ENCODE data around the gene PGGHG. TPM values are rescaled to one million over a fixed set of nuclear protein-coding genes. Genes with fewer than 3 reads are reported as not detected.
"Not testable (repeated sequence)": the region's sequence is repeated elsewhere in the genome, so short reads cannot be mapped to it uniquely, and the experiment has no call there.

Gene PGGHG
- total RNA-seq, 2 experiments from 2014 or later, result 487 to 541 TPM

- H3K36me3 Mint-ChIP-seq (ENCODE audit: low read depth), result peaks cover 29% of the 10 kb centered on the region
- no peak for ATAC-seq
- no peak for DNase-seq
- peak within 1 kb of the TSS; percentile 30 for H3K4me3 Mint-ChIP-seq
- H3K4me1 Mint-ChIP-seq (ENCODE audit: low read depth), result peaks cover 79% of the 10 kb centered on the region
- H3K9me3 Mint-ChIP-seq (ENCODE audit: insufficient read depth), result no peaks in the 10 kb centered on the region
- peak within 1 kb of the TSS; percentile 85 for H3K27ac Mint-ChIP-seq
- POLR2A ChIA-PET, result interaction anchor here (0.7 to 5.7 kb wide), 10 partner anchors 8 to 49 kb away, joined by 3 to 54 read pairs (median 6); partner anchors contain the start of genes IFITM2 and PGGHG
- H3K27me3 Mint-ChIP-seq (ENCODE audit: low read depth), result peaks cover 9% of the 10 kb centered on the region
- CTCF ChIA-PET, result interaction anchor here (1.2 to 1.3 kb wide), 2 partner anchors 48 to 65 kb away, joined by 3 to 5 read pairs; no protein-coding TSS in a partner anchor
These were observed 10.4 kb downstream of the PGGHG start, which contains the start of gene IFITM5 for GRCh38 chr11:299081-299891. Gene IFITM5 (minus strand): TSS chr11:299526. CDS start chr11:299490, 36 bp downstream.

DNA sequence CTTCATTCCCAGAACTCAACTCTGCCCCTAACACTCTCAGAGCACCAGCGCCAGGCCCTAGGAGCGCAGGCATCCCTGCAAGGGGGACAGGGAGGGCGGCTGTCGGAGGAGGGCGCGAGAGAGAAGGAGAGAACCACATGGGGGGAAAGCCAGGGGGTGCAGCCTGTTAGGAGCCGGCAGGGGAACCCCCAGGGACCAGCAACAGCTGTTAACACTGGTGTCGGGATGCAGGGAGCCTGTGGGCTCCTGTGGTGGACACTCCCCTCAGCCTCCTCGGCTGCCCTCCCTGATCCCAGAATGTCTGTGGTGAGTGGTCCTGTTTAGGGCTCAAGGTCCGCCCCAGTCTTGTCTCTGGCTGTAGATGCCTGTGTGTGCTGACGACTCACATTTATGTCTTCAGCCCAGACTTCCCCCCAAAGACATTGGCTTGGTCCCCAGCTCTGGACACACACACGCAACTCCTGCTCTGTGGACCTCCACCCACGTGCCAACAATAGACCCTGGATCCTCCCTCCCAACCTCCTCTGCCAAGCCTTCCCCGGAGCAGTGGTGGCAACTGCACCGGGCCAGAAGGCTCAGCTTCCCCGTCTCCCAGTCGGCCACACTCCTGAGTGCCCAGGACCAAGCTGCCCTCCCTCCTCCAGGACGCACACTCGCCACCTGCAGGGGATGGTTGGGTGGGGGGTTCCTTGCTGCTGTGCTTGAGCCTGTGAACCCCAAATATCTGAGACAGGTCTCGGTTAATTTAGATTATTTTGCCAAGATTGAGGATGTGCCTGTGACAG is 11.2 kb downstream of the PGGHG start:
- ChIA-PET CTCF (interaction anchor here (1.3 to 3.2 kb wide), 2 partner anchors 50 to 149 kb away, joined by 3 to 17 read pairs; no protein-coding TSS in a partner anchor), POLR2A (interaction anchor here (0.6 to 5.7 kb wide), 7 partner anchors 9 to 56 kb away, joined by 3 to 54 read pairs (median 7); partner anchors contain the start of gene PGGHG)
- Mint-ChIP-seq H3K27me3 (ENCODE audit: low read depth) (peaks cover 9% of the 10 kb centered on the region), H3K9me3 (ENCODE audit: insufficient read depth) (no peaks in the 10 kb centered on the region), H3K4me1 (ENCODE audit: low read depth) (peaks cover 76% of the 10 kb centered on the region), H3K4me3 (no peak overlapping the region), H3K36me3 (ENCODE audit: low read depth) (peaks cover 21% of the 10 kb centered on the region), H3K27ac (peak overlapping the region; percentile 46)
- ATAC-seq, result no peak
- no peak for DNase-seq

- Mint-ChIP-seq H3K27me3 (ENCODE audit: low read depth) (peaks cover 9% of the 10 kb centered on the region), H3K9me3 (ENCODE audit: insufficient read depth) (no peaks in the 10 kb centered on the region), H3K36me3 (ENCODE audit: low read depth) (peaks cover 8% of the 10 kb centered on the region), H3K27ac (no peak overlapping the region), H3K4me3 (no peak overlapping the region), H3K4me1 (ENCODE audit: low read depth) (peaks cover 75% of the 10 kb centered on the region)
- no peak for ATAC-seq
- POLR2A ChIA-PET, result interaction anchor here (0.6 to 5.1 kb wide), 2 partner anchors 13 to 66 kb away, joined by 3 to 60 read pairs; partner anchors contain the start of gene IFITM1
- DNase-seq, result no peak
- CTCF ChIA-PET, result no interaction called here
These were observed 14.4 kb downstream of the PGGHG start for GRCh38 chr11:303363-303762.

DNA sequence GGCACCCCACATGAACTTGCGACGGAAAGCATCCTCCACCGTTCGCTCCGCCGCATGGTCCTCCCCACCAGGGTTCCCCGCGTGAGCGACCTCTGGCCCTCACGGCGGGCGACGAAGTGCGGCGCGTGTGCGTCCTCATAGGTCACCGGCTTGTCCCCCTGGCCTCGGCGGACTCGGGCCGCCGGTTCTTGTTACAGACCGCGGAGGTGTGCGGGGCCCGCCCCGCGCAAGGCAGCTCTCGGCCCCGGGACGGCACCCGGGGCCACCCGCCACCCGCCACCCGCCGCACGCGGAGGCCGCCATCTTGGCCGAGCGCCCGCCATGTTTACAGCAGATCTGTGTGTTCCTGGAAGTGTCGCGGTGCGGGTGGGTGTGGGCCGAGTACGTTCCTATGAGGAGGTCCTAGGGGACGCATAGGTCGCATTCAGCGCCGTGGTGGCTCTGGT is 15.2 kb downstream of the PGGHG start:
- DNase-seq, result no peak
- Mint-ChIP-seq H3K4me1 (ENCODE audit: low read depth) (peaks cover 68% of the 10 kb centered on the region), H3K27me3 (ENCODE audit: low read depth) (peaks cover 9% of the 10 kb centered on the region), H3K27ac (no peak overlapping the region), H3K9me3 (ENCODE audit: insufficient read depth) (no peaks in the 10 kb centered on the region), H3K4me3 (no peak overlapping the region), H3K36me3 (ENCODE audit: low read depth) (peaks cover 16% of the 10 kb centered on the region)
- no peak for ATAC-seq
- ChIA-PET CTCF (interaction anchor here (0.7 to 4.5 kb wide), 15 partner anchors 12 to 418 kb away, joined by 3 to 49 read pairs (median 5); partner anchors contain the start of genes BET1L, NLRP6, PTDSS2 and RIC8A), POLR2A (interaction anchor here (0.6 to 5.1 kb wide), 3 partner anchors 12 to 67 kb away, joined by 3 to 60 read pairs (median 8); partner anchors contain the start of gene IFITM1)

DNA sequence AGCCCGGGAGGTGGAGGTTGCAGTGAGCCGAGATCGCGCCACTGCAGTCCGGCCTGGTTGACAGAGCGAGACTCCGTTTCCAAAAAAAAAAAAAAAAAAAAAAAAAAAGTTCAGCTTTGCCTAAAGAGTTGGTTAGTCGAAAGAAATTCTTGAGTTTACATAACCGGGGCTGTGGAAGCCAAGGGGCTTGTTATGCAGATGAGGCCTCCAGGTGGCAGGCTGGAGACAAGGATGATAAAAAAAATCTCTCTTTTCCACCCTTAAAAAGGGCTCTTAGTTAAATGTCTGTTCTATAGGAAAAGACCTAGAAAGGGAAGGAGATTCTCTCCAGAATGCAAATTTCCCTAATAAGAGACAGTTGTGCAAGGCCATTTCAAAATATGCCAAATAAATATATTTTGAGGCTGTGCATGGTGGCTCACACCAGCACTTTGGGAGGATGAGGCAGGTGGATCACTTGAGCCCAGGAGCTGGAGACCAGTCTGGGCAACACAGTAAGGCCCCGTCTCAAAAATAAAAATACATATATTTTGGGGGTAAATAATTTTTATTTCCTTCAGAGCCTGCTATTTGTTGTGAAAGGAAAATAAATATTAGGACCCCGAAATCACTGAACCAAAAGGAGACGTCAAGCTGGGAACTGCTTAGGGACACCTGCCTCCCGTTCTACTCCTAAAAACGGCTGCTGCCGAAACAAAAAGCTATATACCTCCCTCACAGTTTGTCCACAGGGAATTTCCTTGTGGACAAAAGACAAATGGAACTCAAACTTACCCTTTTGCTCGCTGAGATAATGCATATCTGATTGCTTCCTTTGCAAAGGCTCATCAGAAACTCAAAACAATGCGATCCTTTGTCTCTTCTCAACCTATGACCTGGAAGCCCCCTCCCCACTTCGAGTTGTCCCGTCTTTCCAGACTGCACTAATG is 16.3 kb downstream of the PGGHG start:
- Mint-ChIP-seq H3K27me3 (ENCODE audit: low read depth) (peaks cover 9% of the 10 kb centered on the region), H3K27ac (peak overlapping the region; percentile 11), H3K4me1 (ENCODE audit: low read depth) (peaks cover 63% of the 10 kb centered on the region), H3K9me3 (ENCODE audit: insufficient read depth) (no peaks in the 10 kb centered on the region), H3K4me3 (peak overlapping the region; percentile 6), H3K36me3 (ENCODE audit: low read depth) (peaks cover 25% of the 10 kb centered on the region)
- ChIA-PET POLR2A (interaction anchor here (0.7 to 5.1 kb wide), 6 partner anchors 11 to 101 kb away, joined by 3 to 60 read pairs (median 4); partner anchors contain the start of gene IFITM1), CTCF (interaction anchor here (0.7 to 4.5 kb wide), 36 partner anchors 11 to 417 kb away, joined by 3 to 49 read pairs (median 5); partner anchors contain the start of genes BET1L, NLRP6, PGGHG and PTDSS2)
- peak; percentile 82 for DNase-seq
- no peak for ATAC-seq

DNA sequence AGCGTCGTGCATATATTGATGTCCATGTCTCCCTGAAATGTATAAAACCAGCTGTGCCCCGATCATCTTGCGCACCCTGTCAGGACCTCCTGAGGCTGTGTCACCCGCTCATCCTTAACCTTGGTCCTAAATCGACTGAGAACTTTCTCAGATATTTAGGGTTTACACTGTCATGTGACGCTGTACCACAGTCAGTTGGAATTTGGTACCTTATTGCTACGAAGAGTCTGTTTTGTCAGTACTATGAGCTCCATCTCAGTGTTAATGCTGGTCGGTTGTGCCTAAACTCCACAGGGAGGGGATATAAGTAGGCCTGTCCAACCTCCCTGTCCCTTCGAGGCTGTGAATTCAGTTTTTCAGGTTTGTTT is 16.9 kb downstream of the PGGHG start:
- Mint-ChIP-seq H3K27ac (peak overlapping the region; percentile 24), H3K4me3 (peak overlapping the region; percentile 6), H3K27me3 (ENCODE audit: low read depth) (peaks cover 6% of the 10 kb centered on the region), H3K36me3 (ENCODE audit: low read depth) (peaks cover 25% of the 10 kb centered on the region), H3K9me3 (ENCODE audit: insufficient read depth) (no peaks in the 10 kb centered on the region), H3K4me1 (ENCODE audit: low read depth) (peaks cover 57% of the 10 kb centered on the region)
- ATAC-seq, result no peak
- POLR2A ChIA-PET, result interaction anchor here (0.9 to 5.1 kb wide), 6 partner anchors 10 to 101 kb away, joined by 3 to 60 read pairs (median 6); partner anchors contain the start of gene IFITM1
- DNase-seq, result no peak
- CTCF ChIA-PET, result interaction anchor here (0.7 to 4.5 kb wide), 26 partner anchors 10 to 213 kb away, joined by 3 to 49 read pairs (median 6); partner anchors contain the start of genes BET1L, NLRP6, PGGHG and PTDSS2

DNA sequence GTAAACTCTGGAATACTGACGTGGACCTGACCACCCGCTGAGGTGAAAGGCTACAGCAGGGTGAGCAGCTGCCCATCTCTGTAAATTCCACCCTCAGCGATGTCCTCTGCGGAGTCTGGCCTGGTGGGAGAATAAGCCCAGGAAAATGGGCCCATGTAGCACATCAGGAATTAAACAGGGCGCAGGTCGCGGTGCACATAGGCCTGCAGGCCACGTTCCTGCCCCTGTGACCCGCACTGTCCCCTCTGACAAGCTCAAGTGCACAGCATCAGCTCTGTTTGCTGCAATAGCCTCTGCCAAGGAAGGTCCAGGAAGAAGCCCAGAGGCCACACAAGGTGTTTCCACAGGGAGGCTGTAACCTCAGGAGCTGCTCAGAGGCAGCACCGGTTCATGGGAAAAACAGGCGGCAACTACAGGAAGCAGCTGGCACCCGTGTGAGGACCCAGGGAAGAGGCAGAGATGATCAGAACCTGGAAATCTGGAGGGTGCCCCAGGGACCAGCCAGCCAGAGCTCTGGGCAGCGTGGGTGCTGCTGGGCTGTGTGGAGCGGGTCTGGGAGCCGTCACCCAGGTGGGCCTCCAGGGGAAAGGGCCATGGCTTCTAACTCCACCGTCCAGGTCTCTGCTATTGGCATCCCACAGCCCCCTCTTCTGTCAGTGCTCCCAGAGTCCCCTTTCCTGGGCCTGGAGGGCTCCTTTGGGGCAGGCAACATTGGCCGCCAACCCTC is 17.9 kb downstream of the PGGHG start:
- CTCF ChIA-PET, result interaction anchor here (0.8 to 4.5 kb wide), 11 partner anchors 9 to 212 kb away, joined by 3 to 49 read pairs (median 8); partner anchors contain the start of genes PGGHG and PTDSS2
- peaks cover 52% of the 10 kb centered on the region for H3K4me1 Mint-ChIP-seq (ENCODE audit: low read depth)
- ATAC-seq (no peak), DNase-seq (no peak)
- H3K36me3 Mint-ChIP-seq (ENCODE audit: low read depth), result peaks cover 28% of the 10 kb centered on the region
- H3K4me3 Mint-ChIP-seq, result peak overlapping the region; percentile 98
- no peaks in the 10 kb centered on the region for H3K9me3 Mint-ChIP-seq (ENCODE audit: insufficient read depth)
- no peaks in the 10 kb centered on the region for H3K27me3 Mint-ChIP-seq (ENCODE audit: low read depth)
- POLR2A ChIA-PET, result interaction anchor here (0.7 to 5.1 kb wide), 8 partner anchors 8 to 56 kb away, joined by 3 to 60 read pairs (median 6); partner anchors contain the start of genes IFITM1 and IFITM5
- peak overlapping the region; percentile 99 for H3K27ac Mint-ChIP-seq

DNA sequence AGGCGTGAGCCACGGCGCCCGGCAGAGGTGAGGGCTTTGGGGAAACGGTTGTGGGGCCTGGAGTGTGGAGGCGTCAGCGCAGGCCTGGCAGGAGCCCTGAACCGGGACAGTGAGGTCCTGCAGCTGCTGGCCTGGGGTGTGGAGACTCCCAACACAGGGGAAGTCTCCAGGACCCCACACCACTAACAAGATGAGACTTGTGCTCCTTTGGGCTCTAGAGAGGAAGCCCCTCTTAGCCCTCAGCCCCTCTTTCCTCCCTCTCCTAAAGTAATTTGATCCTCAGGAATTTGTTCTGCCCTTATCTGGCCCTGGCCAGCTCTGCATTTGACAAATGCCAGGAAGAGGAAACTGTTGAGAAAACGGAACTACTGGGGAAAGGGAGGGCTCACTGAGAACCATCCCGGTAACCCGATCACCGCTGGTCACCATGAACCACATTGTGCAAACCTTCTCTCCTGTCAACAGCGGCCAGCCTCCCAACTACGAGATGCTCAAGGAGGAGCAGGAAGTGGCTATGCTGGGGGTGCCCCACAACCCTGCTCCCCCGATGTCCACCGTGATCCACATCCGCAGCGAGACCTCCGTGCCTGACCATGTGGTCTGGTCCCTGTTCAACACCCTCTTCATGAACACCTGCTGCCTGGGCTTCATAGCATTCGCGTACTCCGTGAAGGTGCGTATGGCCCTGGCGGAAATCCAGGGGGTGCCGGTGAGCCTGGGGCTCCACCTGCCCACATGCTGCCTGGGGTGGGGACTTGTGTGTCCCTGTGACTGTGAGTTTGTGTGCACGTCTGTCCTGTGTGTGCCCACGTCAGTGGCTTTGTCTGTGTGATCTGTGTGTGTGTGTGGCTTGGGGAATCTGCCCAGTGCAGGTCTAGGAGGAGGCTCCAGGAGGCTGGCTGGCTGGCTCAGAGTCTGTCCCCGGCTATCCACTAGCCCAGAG is 19.1 kb downstream of the PGGHG start, which contains the start of gene IFITM2:
Gene IFITM2 (plus strand): TSS at position 51 of the 943 bp plus-strand sequence. CDS start 377 bp downstream, at position 428.
- peak within 1 kb of the TSS; percentile 99 for H3K27ac Mint-ChIP-seq
- peak within 1 kb of the TSS; percentile 98 for H3K4me3 Mint-ChIP-seq
- H3K9me3 Mint-ChIP-seq (ENCODE audit: insufficient read depth); H3K27me3 Mint-ChIP-seq (ENCODE audit: low read depth): not testable (repeated sequence)
- peak; percentile 55 for ATAC-seq
- peaks cover 50% of the 10 kb centered on the region for H3K4me1 Mint-ChIP-seq (ENCODE audit: low read depth)
- ChIA-PET POLR2A (interaction anchor here (0.6 to 5.1 kb wide), 18 partner anchors 7 to 101 kb away, joined by 3 to 60 read pairs (median 4); partner anchors contain the start of genes BET1L, IFITM1, IFITM5 and NLRP6), CTCF (interaction anchor here (0.8 to 4.5 kb wide), 7 partner anchors 8 to 149 kb away, joined by 3 to 49 read pairs (median 38); partner anchors contain the start of gene PTDSS2)
- DNase-seq, result peak; percentile 90
- peaks cover 32% of the 10 kb centered on the region for H3K36me3 Mint-ChIP-seq (ENCODE audit: low read depth)
